Measurements from ENCODE around the gene RUVBL2.

DNA sequence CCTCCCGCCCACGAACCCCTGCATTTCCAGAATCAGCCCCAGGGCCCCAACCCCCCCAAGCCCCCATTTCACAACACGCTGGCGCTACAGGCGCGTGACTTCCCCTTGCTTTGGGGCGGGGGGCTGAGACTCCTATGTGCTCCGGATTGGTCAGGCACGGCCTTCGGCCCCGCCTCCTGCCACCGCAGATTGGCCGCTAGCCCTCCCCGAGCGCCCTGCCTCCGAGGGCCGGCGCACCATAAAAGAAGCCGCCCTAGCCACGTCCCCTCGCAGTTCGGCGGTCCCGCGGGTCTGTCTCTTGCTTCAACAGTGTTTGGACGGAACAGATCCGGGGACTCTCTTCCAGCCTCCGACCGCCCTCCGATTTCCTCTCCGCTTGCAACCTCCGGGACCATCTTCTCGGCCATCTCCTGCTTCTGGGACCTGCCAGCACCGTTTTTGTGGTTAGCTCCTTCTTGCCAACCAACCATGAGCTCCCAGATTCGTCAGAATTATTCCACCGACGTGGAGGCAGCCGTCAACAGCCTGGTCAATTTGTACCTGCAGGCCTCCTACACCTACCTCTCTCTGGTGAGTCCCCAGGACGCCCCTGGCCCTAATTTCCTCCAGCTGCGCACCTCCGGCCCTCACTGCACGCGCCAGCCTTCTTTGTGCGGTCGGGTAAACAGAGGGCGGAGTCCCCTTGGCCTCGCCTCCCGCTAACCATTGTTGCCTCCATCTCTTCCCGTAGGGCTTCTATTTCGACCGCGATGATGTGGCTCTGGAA, 28.5 kb upstream of the RUVBL2 start, which contains the start of gene FTL:
- peak; percentile 94 for TF ChIP-seq POLR2AphosphoS5 (IDR thresholded peaks at IDR 0.05)
- TF ChIP-seq EP300 (conservative IDR thresholded peaks at IDR 0.05; ENCODE audit: poor library complexity, severe bottlenecking), result no peak
- TF ChIP-seq, protein P1, sequence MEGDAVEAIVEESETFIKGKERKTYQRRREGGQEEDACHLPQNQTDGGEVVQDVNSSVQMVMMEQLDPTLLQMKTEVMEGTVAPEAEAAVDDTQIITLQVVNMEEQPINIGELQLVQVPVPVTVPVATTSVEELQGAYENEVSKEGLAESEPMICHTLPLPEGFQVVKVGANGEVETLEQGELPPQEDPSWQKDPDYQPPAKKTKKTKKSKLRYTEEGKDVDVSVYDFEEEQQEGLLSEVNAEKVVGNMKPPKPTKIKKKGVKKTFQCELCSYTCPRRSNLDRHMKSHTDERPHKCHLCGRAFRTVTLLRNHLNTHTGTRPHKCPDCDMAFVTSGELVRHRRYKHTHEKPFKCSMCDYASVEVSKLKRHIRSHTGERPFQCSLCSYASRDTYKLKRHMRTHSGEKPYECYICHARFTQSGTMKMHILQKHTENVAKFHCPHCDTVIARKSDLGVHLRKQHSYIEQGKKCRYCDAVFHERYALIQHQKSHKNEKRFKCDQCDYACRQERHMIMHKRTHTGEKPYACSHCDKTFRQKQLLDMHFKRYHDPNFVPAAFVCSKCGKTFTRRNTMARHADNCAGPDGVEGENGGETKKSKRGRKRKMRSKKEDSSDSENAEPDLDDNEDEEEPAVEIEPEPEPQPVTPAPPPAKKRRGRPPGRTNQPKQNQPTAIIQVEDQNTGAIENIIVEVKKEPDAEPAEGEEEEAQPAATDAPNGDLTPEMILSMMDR (IDR thresholded peaks at IDR 0.05; ENCODE audit: poor library complexity, severe bottlenecking), result no peak

Measured in neural cell (in vitro differentiated cells).